GM21447 (cell line): ENCODE measurements around the gene DYNLT1.

ENCODE experiments used
- ATAC-seq: cut with Tn5 transposase; IDR thresholded peaks from one replicate; pipeline ENCODE4 v1.9.1; 2021; ENCODE audit not compliant: unreplicated experiment

The DYNLT1 gene

GRCh38 chr6:158603261-158604047, 41.1 kb downstream of the DYNLT1 start:
- no peak for ATAC-seq

DNA sequence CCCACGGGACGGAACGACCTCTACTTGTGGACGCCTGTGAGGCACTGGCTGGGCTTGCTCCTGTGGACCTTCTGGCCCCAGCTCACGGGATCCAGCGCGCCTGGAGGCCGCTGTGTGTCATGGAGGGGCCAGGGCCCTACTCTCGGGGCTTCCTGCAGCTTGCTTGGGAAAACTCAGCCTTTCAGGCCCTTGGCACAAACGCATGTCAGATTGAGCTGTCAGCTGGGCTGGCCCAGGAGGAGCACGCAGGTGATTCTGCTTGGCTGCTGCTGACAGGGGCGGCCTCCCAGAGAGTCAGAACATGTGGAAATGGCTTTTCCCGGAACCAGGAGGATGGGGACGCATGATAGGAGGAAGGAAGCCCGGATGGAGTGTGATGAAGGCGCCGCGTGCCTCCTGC, 44.9 kb downstream of the DYNLT1 start:
- no peak for ATAC-seq

DNA sequence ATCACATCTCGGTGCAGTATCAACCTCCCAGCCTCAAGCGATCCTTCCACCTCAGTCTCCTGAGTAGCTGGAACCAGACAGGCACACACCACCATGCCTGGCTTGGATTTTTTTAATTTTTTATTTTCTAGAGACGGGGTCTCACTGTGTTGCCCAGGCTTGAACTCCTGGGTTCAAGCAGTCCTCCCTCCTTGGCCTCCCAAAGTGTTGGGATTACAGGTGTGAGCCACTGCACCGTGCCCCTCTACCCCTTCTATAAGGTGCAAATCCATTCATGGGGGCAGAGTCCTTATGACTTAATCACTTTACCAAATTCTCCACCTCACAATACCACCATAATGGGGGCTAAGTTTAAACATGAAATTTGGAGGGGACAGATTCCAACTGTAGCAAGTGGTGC, 47.0 kb downstream of the DYNLT1 start:
- ATAC-seq: no peak

GRCh38 chr6:158596861-158597260, 47.7 kb downstream of the DYNLT1 start:
- ATAC-seq: no peak

DNA sequence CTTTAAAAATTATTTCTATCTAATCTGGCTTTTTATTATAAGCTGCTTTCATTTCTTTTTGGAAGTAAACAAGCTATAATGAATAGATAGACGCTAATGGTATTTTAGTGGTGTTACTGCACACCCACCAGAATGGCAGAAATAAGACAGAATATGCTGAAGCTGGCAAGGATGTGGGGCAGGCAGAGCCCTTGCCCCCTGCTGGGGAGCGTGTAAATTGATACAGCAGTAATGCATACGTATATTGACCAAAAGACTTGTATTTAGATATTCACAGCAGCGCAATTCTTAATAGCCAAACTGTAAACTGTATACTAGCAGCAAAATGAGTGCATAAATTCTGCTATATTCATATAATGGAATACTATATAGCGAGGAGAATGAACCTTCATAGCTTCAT, 49.3 kb downstream of the DYNLT1 start:
- ATAC-seq: no peak

DNA sequence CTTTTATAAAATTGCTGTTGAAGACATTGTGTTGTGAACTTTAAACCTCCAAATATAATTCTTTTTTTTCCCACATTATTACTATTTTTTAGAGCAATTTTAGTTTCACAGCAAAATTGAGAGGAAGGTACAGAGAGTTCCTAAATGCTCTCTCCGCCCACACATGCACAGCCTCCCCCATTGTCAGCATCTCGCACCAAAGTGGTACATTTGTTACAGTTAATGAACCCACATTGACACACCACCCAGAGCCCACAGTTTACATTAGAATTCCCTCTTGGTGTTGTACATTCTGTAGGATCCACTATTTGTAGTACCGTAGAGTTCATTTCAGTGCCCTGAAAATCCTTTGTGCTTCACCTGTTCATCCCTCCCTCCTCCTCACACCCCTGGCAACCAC, 50.9 kb downstream of the DYNLT1 start:
- ATAC-seq: no peak

GRCh38 chr6:158591810-158592209, 52.7 kb downstream of the DYNLT1 start:
- no peak for ATAC-seq

GRCh38 chr6:158591134-158591809, 53.3 kb downstream of the DYNLT1 start:
- ATAC-seq: no peak

- ATAC-seq: no peak
Observed at GRCh38 chr6:158589366-158589765, 55.2 kb downstream of the DYNLT1 start.

GRCh38 chr6:158586652-158587051, 57.9 kb downstream of the DYNLT1 start:
- no peak for ATAC-seq
